ENCODE results near the gene SLC2A10. TPM values are rescaled to one million over a fixed set of nuclear protein-coding genes. Genes with fewer than 3 reads are reported as not detected.

Gene SLC2A10
- total and polyA plus RNA-seq, 7 donors, result 6.4 to 28.2 (median 9.4) TPM

- no peak for DNase-seq
- Histone ChIP-seq H3K36me3 (peaks cover 0 to 14% (median 0%) of the 10 kb centered on the region in 4 donors), H3K4me1 (no peaks in the 10 kb centered on the region), H3K9me3 (peaks cover 0 to 8% (median 3%) of the 10 kb centered on the region in 4 donors), H3K4me3 (no peak overlapping the region), H3K27me3 (no peaks in the 10 kb centered on the region), H3K27ac (no peak overlapping the region)
- intact Hi-C loops (cut with DNase I), result no loop called here
- TF ChIP-seq CTCF (IDR thresholded peaks at IDR 0.05) (no peak), POLR2A (IDR thresholded peaks at IDR 0.05) (no peak), POLR2AphosphoS5 (IDR thresholded peaks at IDR 0.05) (no peak), EP300 (IDR thresholded peaks at IDR 0.05) (no peak)
Measured at GRCh38 chr20:46720776-46721425, 11.5 kb downstream of the SLC2A10 start.

- Histone ChIP-seq H3K4me3 (no peak overlapping the region), H3K9me3 (peaks cover 0 to 8% (median 3%) of the 10 kb centered on the region in 4 donors), H3K4me1 (no peaks in the 10 kb centered on the region), H3K27ac (no peak overlapping the region), H3K36me3 (peaks cover 0 to 14% (median 0%) of the 10 kb centered on the region in 4 donors), H3K27me3 (no peaks in the 10 kb centered on the region)
- TF ChIP-seq CTCF (IDR thresholded peaks at IDR 0.05), result no peak
- TF ChIP-seq POLR2A (IDR thresholded peaks at IDR 0.05), result no peak
- no peak for TF ChIP-seq EP300 (IDR thresholded peaks at IDR 0.05)
- no peak for TF ChIP-seq POLR2AphosphoS5 (IDR thresholded peaks at IDR 0.05)
- 90 to 95% methylated on average over 1 of the region's 1 CpG for WGBS, 2 donors
- DNase-seq, result no peak
- intact Hi-C loops (cut with DNase I), result no loop called here
Measured at GRCh38 chr20:46721476-46721875, 12.0 kb downstream of the SLC2A10 start.

- Histone ChIP-seq H3K4me3 (no peak overlapping the region), H3K9me3 (peaks cover 0 to 8% (median 3%) of the 10 kb centered on the region in 4 donors), H3K27me3 (no peaks in the 10 kb centered on the region), H3K4me1 (no peaks in the 10 kb centered on the region), H3K36me3 (peaks cover 0 to 14% (median 0%) of the 10 kb centered on the region in 4 donors), H3K27ac (no peak overlapping the region)
- intact Hi-C loops (cut with DNase I), result no loop called here
- 94 to 96% methylated on average over 2 of the region's 2 CpGs for WGBS, 2 donors
- DNase-seq, result no peak
- TF ChIP-seq POLR2A (IDR thresholded peaks at IDR 0.05) (no peak), CTCF (IDR thresholded peaks at IDR 0.05) (no peak), POLR2AphosphoS5 (IDR thresholded peaks at IDR 0.05) (no peak), EP300 (IDR thresholded peaks at IDR 0.05) (no peak)
Measured at GRCh38 chr20:46722450-46722849, 13.0 kb downstream of the SLC2A10 start.

- Histone ChIP-seq H3K27ac (no peak overlapping the region), H3K36me3 (peaks cover 0 to 14% (median 0%) of the 10 kb centered on the region in 4 donors), H3K27me3 (no peaks in the 10 kb centered on the region), H3K9me3 (peaks cover 0 to 8% (median 3%) of the 10 kb centered on the region in 4 donors), H3K4me1 (no peaks in the 10 kb centered on the region), H3K4me3 (no peak overlapping the region)
- intact Hi-C loops (cut with DNase I), result no loop called here
- DNase-seq, result no peak
- TF ChIP-seq EP300 (IDR thresholded peaks at IDR 0.05) (no peak), POLR2AphosphoS5 (IDR thresholded peaks at IDR 0.05) (no peak), CTCF (IDR thresholded peaks at IDR 0.05) (no peak), POLR2A (IDR thresholded peaks at IDR 0.05) (no peak)
- WGBS, 2 donors, result 93 to 96% methylated on average over 1 of the region's 1 CpG
Measured at GRCh38 chr20:46723039-46723438, 13.6 kb downstream of the SLC2A10 start.
